SK-N-SH (cell line): ENCODE measurements around the gene JPT2. TPM values are rescaled to one million over a fixed set of nuclear protein-coding genes. Genes with fewer than 3 reads are reported as not detected.
"Not testable (repeated sequence)": the region's sequence is repeated elsewhere in the genome, so short reads cannot be mapped to it uniquely, and the experiment has no call there.

Experiments used
- CTCF ChIA-PET: fragments of 300-600, 350-600 bp; formaldehyde crosslinking; extraction: SDS; loops from one replicate; lab custom pipeline; 2021; lab: Yijun Ruan, JAX
- POLR2A ChIA-PET: fragments of 350-600 bp; sonication (Branson Sonifier 250); formaldehyde crosslinking; extraction: SDS; loops from one replicate; lab custom pipeline; 2020; ENCODE audit warnings: antibody characterized with exemption, inconsistent platforms; lab: Yijun Ruan, JAX
- DNase-seq: peaks from one replicate; pipeline ENCODE4 v3.0.0; 2012
- H2AFZ ChIP-seq: fragments of 200-600 bp; sonication (generic); 2 replicates; pipeline ENCODE4 v1.8.1; 2016; ENCODE audit warnings: antibody characterized with exemption, mild to moderate bottlenecking, low read depth
- H3F3A ChIP-seq: fragments of 200-600 bp; sonication (generic); replicated peaks from 2 replicates; pipeline ENCODE3; 2016; ENCODE audit warnings: antibody characterized with exemption, mild to moderate bottlenecking; ENCODE audit not compliant: insufficient read depth
- H3K27ac ChIP-seq, 2 experiments: fragments of 200-500 bp in 1 of 2; fragments of 200-600 bp in 1 of 2; sonication (Bioruptor generic) in 1 of 2; sonication (generic), shearing (Covaris generic) in 1 of 2; 2 replicates each; pipeline versions ENCODE4 v1.5.1 to v1.6.1; 2014 to 2016; ENCODE audit warnings: low read depth in 2 of 2, inconsistent platforms in 1 of 2, low read length in 1 of 2, mild to moderate bottlenecking in 1 of 2, mixed read lengths in 1 of 2
- H3K27me3 ChIP-seq: fragments of 200-600 bp; sonication (generic), shearing (Covaris generic); 2 replicates; pipeline ENCODE4 v1.6.1; 2016; ENCODE audit warnings: mixed run types; ENCODE audit not compliant: insufficient read depth
- H3K36me3 ChIP-seq, 2 experiments: fragments of 200-500 bp in 1 of 2; fragments of 200-600 bp in 1 of 2; sonication (Bioruptor generic) in 1 of 2; sonication (generic) in 1 of 2; replicated peaks in 1 of 2; 2 replicates each; pipeline versions ENCODE3 to v1.5.1; 2014 to 2016; ENCODE audit warnings: low read length in 1 of 2, mild to moderate bottlenecking in 1 of 2; ENCODE audit not compliant: insufficient read depth in 2 of 2, control insufficient read depth in 1 of 2
- H3K4me1 ChIP-seq, 2 experiments: fragments of 200-500 bp in 1 of 2; fragments of 200-600 bp in 1 of 2; sonication (Bioruptor generic) in 1 of 2; sonication (generic), shearing (Covaris generic) in 1 of 2; 2 replicates each; pipeline versions ENCODE4 v1.5.1 to v1.6.1; 2014 to 2016; ENCODE audit warnings: low read depth in 1 of 2, low read length in 1 of 2, mixed run types in 1 of 2; ENCODE audit not compliant: insufficient read depth in 2 of 2, control insufficient read depth in 1 of 2
- H3K4me2 ChIP-seq: fragments of 200-600 bp; sonication (generic), shearing (Covaris generic); 2 replicates; pipeline ENCODE4 v1.6.1; 2017; ENCODE audit warnings: mixed run types
- H3K4me3 ChIP-seq, 2 experiments: fragments of 200-500 bp in 1 of 2; fragments of 200-600 bp in 1 of 2; sonication (Bioruptor generic) in 1 of 2; sonication (generic), shearing (Covaris generic) in 1 of 2; 2 replicates each; pipeline versions ENCODE4 v1.5.1 to v1.8.1; 2014 to 2016; ENCODE audit warnings: low read depth in 2 of 2, inconsistent platforms in 1 of 2, low read length in 1 of 2, mild to moderate bottlenecking in 1 of 2, mixed read lengths in 1 of 2, moderate library complexity in 1 of 2
- H3K79me2 ChIP-seq: fragments of 200-600 bp; sonication (generic); 2 replicates; pipeline ENCODE4 v1.8.1; 2017; ENCODE audit warnings: mild to moderate bottlenecking; ENCODE audit not compliant: insufficient read depth
- H3K9ac ChIP-seq: fragments of 200-600 bp; sonication (generic); 2 replicates; pipeline ENCODE4 v1.6.1; 2017; ENCODE audit warnings: mixed run types
- H3K9me2 ChIP-seq: fragments of 200-600 bp; sonication (generic); 2 replicates; pipeline ENCODE4 v1.6.1; 2017; ENCODE audit warnings: mixed run types
- H3K9me3 ChIP-seq: fragments of 200-600 bp; sonication (generic); 2 replicates; pipeline ENCODE4 v1.6.1; 2017; ENCODE audit warnings: mixed run types, mild to moderate bottlenecking, moderate library complexity
- H4K20me1 ChIP-seq: fragments of 200-600 bp; sonication (generic); 2 replicates; pipeline ENCODE4 v1.6.1; 2017; ENCODE audit warnings: mild to moderate bottlenecking, mixed run types; ENCODE audit not compliant: insufficient read depth
- CHD2 ChIP-seq: fragments of 150-350 bp; IDR thresholded peaks from 2 replicates; pipeline ENCODE4 v1.6.1; 2018; ENCODE audit warnings: low read length; ENCODE audit not compliant: partially characterized antibody
- ELF1 ChIP-seq: IDR thresholded peaks from 2 replicates; pipeline ENCODE4 v1.4.0; 2012
- EP300 ChIP-seq, 2 experiments: IDR thresholded peaks; 2 replicates each; pipeline versions ENCODE4 v1.4.0 to v1.6.1; 2012; ENCODE audit warnings: borderline replicate concordance in 1 of 2, low read depth in 1 of 2, low read length in 1 of 2
- GABPA ChIP-seq: IDR thresholded peaks from 2 replicates; pipeline ENCODE4 v1.4.0; 2012; ENCODE audit warnings: low read depth, mild to moderate bottlenecking
- MXI1 ChIP-seq: IDR thresholded peaks from 2 replicates; pipeline ENCODE4 v1.6.1; 2012; ENCODE audit warnings: mild to moderate bottlenecking, low read depth, low read length, improper control_type of control experiment
- POLR2AphosphoS5 ChIP-seq: IDR thresholded peaks from 2 replicates; pipeline ENCODE4 v1.6.1; 2012; ENCODE audit warnings: low read depth, low read length
- RAD21 ChIP-seq: IDR thresholded peaks from 2 replicates; pipeline ENCODE4 v1.6.1; 2012; ENCODE audit warnings: mild to moderate bottlenecking, low read length
- RXRA ChIP-seq: IDR thresholded peaks from 2 replicates; pipeline ENCODE4 v1.4.0; 2012; ENCODE audit warnings: low read depth, mild to moderate bottlenecking, borderline replicate concordance
- SMC3 ChIP-seq: IDR thresholded peaks from 2 replicates; pipeline ENCODE4 v1.6.1; 2012; ENCODE audit warnings: low read depth, low read length, improper control_type of control experiment
- WGBS: methylation state at CpG from one replicate; pipeline ENCODE4 v1.1.6; 2017; ENCODE audit warnings: low lambda C conversion rate; 5-methylcytosine and 5-hydroxymethylcytosine counted together
- polyA plus RNA-seq, 3 experiments: library from polyadenylated mRNA; depleted of rRNA; stranded (reverse); fragments of >200 nt; gene quantifications; 2 replicates each; pipeline ENCODE4 v1.2.3, GENCODE V29; 2012
- TF ChIP-seq, protein P1 (sequence below): fragments of 200-600 bp; sonication (generic); IDR thresholded peaks from 2 replicates; pipeline ENCODE4 v1.6.1; 2017; ENCODE audit warnings: antibody characterized with exemption, mild to moderate bottlenecking, moderate library complexity
- TF ChIP-seq, protein P2 (sequence below): IDR thresholded peaks from 2 replicates; pipeline ENCODE4 v1.6.1; 2012; ENCODE audit warnings: mild to moderate bottlenecking, low read depth, low read length, moderate library complexity
- TF ChIP-seq, protein P3 (sequence below): IDR thresholded peaks from 2 replicates; pipeline ENCODE4 v1.4.0; 2012; ENCODE audit warnings: low read depth, borderline replicate concordance

Gene JPT2
- polyA plus RNA-seq, 1 of the 3 experiments (the other 2 are of a cell fraction), result 67.4 TPM

DNA sequence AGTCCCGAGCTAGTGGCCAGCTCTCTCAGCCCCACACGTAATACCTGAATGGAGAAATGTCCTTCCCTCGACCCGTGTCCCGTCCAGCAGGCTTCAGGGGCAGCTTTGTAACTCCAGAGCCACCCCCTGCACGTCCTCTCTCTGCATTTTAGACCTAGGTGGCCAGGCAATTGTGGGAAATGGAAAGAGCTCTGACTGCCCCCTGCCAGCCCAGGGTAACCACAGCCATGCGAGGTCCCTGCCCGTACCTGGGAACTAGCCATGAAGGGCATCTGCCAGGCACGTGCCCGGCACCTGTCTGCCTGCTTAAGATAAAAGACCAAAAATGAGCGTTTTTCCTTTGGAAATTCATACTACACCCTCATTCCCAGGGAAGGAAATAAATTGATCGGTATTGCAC is 37.1 kb downstream of the JPT2 start:
- Histone ChIP-seq H3K27ac (no peak overlapping the region), H2AFZ (no peak overlapping the region), H3K9me2 (no peaks in the 10 kb centered on the region), H3K9me3 (no peaks in the 10 kb centered on the region), H3K9ac (no peak overlapping the region), H4K20me1 (peaks cover 44% of the 10 kb centered on the region), H3K4me2 (no peak overlapping the region), H3K4me3 (no peak overlapping the region), H3K4me1 (no peaks in the 10 kb centered on the region; a peak in 1 of 4 replicates), H3K27me3 (no peaks in the 10 kb centered on the region), H3K79me2 (peaks cover 100% of the 10 kb centered on the region), H3K36me3 (no peaks in the 10 kb centered on the region), H3F3A (no peaks in the 10 kb centered on the region)
- CTCF ChIA-PET, result interaction anchor here (1.1 to 1.4 kb wide), 2 partner anchors 9 kb away, joined by 5 to 8 read pairs; partner anchors contain the start of gene MAPK8IP3
- POLR2A ChIA-PET, result no interaction called here
- no peak for TF ChIP-seq GABPA
- no peak for TF ChIP-seq RAD21
- no peak for TF ChIP-seq EP300 (IDR thresholded peaks at IDR 0.05; ENCODE audit: borderline replicate concordance in 1 of 2, low read depth in 1 of 2, low read length in 1 of 2)
- TF ChIP-seq, protein P1, sequence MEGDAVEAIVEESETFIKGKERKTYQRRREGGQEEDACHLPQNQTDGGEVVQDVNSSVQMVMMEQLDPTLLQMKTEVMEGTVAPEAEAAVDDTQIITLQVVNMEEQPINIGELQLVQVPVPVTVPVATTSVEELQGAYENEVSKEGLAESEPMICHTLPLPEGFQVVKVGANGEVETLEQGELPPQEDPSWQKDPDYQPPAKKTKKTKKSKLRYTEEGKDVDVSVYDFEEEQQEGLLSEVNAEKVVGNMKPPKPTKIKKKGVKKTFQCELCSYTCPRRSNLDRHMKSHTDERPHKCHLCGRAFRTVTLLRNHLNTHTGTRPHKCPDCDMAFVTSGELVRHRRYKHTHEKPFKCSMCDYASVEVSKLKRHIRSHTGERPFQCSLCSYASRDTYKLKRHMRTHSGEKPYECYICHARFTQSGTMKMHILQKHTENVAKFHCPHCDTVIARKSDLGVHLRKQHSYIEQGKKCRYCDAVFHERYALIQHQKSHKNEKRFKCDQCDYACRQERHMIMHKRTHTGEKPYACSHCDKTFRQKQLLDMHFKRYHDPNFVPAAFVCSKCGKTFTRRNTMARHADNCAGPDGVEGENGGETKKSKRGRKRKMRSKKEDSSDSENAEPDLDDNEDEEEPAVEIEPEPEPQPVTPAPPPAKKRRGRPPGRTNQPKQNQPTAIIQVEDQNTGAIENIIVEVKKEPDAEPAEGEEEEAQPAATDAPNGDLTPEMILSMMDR, result no peak
- TF ChIP-seq ELF1, result no peak
- TF ChIP-seq, protein P2, sequence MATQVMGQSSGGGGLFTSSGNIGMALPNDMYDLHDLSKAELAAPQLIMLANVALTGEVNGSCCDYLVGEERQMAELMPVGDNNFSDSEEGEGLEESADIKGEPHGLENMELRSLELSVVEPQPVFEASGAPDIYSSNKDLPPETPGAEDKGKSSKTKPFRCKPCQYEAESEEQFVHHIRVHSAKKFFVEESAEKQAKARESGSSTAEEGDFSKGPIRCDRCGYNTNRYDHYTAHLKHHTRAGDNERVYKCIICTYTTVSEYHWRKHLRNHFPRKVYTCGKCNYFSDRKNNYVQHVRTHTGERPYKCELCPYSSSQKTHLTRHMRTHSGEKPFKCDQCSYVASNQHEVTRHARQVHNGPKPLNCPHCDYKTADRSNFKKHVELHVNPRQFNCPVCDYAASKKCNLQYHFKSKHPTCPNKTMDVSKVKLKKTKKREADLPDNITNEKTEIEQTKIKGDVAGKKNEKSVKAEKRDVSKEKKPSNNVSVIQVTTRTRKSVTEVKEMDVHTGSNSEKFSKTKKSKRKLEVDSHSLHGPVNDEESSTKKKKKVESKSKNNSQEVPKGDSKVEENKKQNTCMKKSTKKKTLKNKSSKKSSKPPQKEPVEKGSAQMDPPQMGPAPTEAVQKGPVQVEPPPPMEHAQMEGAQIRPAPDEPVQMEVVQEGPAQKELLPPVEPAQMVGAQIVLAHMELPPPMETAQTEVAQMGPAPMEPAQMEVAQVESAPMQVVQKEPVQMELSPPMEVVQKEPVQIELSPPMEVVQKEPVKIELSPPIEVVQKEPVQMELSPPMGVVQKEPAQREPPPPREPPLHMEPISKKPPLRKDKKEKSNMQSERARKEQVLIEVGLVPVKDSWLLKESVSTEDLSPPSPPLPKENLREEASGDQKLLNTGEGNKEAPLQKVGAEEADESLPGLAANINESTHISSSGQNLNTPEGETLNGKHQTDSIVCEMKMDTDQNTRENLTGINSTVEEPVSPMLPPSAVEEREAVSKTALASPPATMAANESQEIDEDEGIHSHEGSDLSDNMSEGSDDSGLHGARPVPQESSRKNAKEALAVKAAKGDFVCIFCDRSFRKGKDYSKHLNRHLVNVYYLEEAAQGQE, result no peak
- TF ChIP-seq, protein P3, sequence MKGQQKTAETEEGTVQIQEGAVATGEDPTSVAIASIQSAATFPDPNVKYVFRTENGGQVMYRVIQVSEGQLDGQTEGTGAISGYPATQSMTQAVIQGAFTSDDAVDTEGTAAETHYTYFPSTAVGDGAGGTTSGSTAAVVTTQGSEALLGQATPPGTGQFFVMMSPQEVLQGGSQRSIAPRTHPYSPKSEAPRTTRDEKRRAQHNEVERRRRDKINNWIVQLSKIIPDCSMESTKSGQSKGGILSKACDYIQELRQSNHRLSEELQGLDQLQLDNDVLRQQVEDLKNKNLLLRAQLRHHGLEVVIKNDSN, result no peak
- TF ChIP-seq POLR2AphosphoS5, result no peak
- TF ChIP-seq MXI1, result no peak
- TF ChIP-seq RXRA, result no peak
- no peak for TF ChIP-seq CHD2
- TF ChIP-seq SMC3, result no peak
- DNase-seq, result no peak
- 95% methylated on average over 12 of the region's 12 CpGs for WGBS

DNA sequence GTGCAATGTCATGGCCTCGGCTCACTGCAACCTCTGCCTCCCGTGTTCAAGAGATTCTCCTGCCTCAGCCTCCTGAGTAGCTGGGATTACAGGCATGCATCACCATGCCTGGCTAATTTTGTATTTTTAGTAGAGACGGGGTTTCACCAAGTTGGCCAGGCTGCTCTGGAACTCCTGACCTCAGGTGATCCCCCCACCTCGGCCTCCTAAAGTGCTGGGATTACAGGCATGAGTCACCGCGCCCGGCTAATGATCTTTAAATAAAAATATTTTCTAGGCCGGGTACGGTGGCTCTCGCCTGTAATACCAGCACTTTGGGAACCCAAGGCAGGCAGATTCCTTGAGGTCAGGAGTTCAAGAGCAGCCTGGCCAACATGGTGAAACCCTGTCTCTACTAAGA is 40.2 kb downstream of the JPT2 start:
- H3K9me3 ChIP-seq, H3K27ac ChIP-seq, DNase-seq, H2AFZ ChIP-seq, H3K27me3 ChIP-seq, POLR2A ChIA-PET, H3K4me3 ChIP-seq, H3K36me3 ChIP-seq, H3K4me2 ChIP-seq, H3K9me2 ChIP-seq, CTCF ChIA-PET, H3K9ac ChIP-seq: not testable (repeated sequence)
- Histone ChIP-seq H4K20me1 (peaks cover 22% of the 10 kb centered on the region), H3K4me1 (peaks cover 0 to 12% of the 10 kb centered on the region in 2 experiments; a peak in 3 of 4 replicates), H3K79me2 (peaks cover 97% of the 10 kb centered on the region), H3F3A (peaks cover 22% of the 10 kb centered on the region)
- 76% methylated on average over 10 of the region's 10 CpGs for WGBS

DNA sequence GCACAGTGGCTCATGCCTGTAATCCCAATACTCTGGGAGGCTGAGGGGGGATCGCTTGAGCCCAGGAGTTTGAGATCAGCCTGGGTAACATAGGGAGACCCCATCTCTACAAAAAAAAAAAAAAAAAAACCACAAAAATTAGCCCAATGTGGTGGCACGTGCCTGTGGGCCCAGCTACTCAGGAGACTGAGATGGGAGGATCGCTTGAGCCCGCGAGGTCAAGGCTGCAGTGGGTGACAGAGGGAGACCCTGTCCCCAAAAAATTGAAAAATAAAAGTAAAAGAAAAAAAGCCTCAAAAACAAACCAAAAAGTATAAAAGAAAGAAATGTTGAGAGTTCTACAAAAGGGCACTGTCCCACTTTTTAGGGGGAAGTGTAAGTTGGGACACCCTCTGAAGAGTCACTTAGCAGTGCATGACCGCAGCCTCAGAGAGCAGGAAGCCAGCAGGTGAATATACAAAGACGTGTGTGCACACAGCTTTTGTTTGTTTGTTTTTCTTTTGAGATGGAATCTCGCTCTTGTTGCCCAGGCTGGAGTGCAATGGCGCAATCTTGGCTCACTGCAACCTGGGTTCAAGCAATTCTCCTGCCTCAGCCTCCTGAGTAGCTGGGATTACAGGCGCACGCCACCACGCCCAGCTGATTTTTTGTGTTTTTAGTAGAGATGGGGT is 41.6 kb downstream of the JPT2 start:
- WGBS, result 91% methylated on average over 12 of the region's 12 CpGs
- H3K9me2 ChIP-seq, H3K27ac ChIP-seq, H3K9me3 ChIP-seq, POLR2A ChIA-PET, H3K4me2 ChIP-seq, H2AFZ ChIP-seq, H3K36me3 ChIP-seq, H3K9ac ChIP-seq, H3K4me3 ChIP-seq, H3K27me3 ChIP-seq, CTCF ChIA-PET, DNase-seq: not testable (repeated sequence)
- Histone ChIP-seq H3K4me1 (peaks cover 0 to 15% of the 10 kb centered on the region in 2 experiments; a peak in 3 of 4 replicates), H3K79me2 (peaks cover 97% of the 10 kb centered on the region), H4K20me1 (peaks cover 13% of the 10 kb centered on the region), H3F3A (peaks cover 22% of the 10 kb centered on the region)
